ENCODE data around the gene OR4A16. TPM values are rescaled to one million over a fixed set of nuclear protein-coding genes. Genes with fewer than 3 reads are reported as not detected.

Gene OR4A16
- total RNA-seq = not detected in 2 replicates

- intact Hi-C loops (cut with micrococcal nuclease) = no loop called here
- Mint-ChIP-seq H3K27ac (no peak within 1 kb of the TSS), H3K36me3 (ENCODE audit: low read depth) (no peaks in the 10 kb centered on the region), H3K9me3 (peaks cover 6% of the 10 kb centered on the region), H3K4me1 (no peaks in the 10 kb centered on the region), H3K27me3 (no peaks in the 10 kb centered on the region), H3K4me3 (no peak within 1 kb of the TSS)
- no peak for DNase-seq
- no peak for ATAC-seq (ENCODE audit: low read depth)
- TF ChIP-seq CTCF (IDR thresholded peaks at IDR 0.05) = no peak
- POLR2A ChIA-PET = no interaction called here
- CTCF ChIA-PET = no interaction called here
These were observed at the start of gene OR4A16 for GRCh38 chr11:55342901-55343300. Gene OR4A16, plus strand, starts transcription at chr11:55343201. Its CDS starts 0 bp downstream, at chr11:55343201.

GRCh38 chr11:55324500-55324899 is 18.5 kb upstream of the OR4A16 start:
- H3K27me3 Mint-ChIP-seq = no peaks in the 10 kb centered on the region
- ChIA-PET CTCF (no interaction called here), POLR2A (no interaction called here)
- no peak for DNase-seq
- H3K27ac Mint-ChIP-seq = no peak overlapping the region
- no peak overlapping the region for H3K4me3 Mint-ChIP-seq
- intact Hi-C loops (cut with micrococcal nuclease) = no loop called here
- TF ChIP-seq CTCF (IDR thresholded peaks at IDR 0.05) = no peak
- no peaks in the 10 kb centered on the region for H3K36me3 Mint-ChIP-seq (ENCODE audit: low read depth)
- no peak for ATAC-seq (ENCODE audit: low read depth)
- peaks cover 6% of the 10 kb centered on the region for H3K9me3 Mint-ChIP-seq
- no peaks in the 10 kb centered on the region for H3K4me1 Mint-ChIP-seq

- no peaks in the 10 kb centered on the region for H3K4me1 Mint-ChIP-seq
- no peak for ATAC-seq (ENCODE audit: low read depth)
- H3K27ac Mint-ChIP-seq = no peak overlapping the region
- no peaks in the 10 kb centered on the region for H3K27me3 Mint-ChIP-seq
- DNase-seq = no peak
- intact Hi-C loops (cut with micrococcal nuclease) = no loop called here
- CTCF ChIA-PET = no interaction called here
- no peaks in the 10 kb centered on the region for H3K36me3 Mint-ChIP-seq (ENCODE audit: low read depth)
- H3K4me3 Mint-ChIP-seq = no peak overlapping the region
- no peak for TF ChIP-seq CTCF (IDR thresholded peaks at IDR 0.05)
- H3K9me3 Mint-ChIP-seq = peaks cover 15% of the 10 kb centered on the region
- POLR2A ChIA-PET = no interaction called here
These were observed 2.3 kb downstream of the OR4A16 start for GRCh38 chr11:55345306-55345705.

GRCh38 chr11:55349032-55349431 is 6.0 kb downstream of the OR4A16 start:
- peaks cover 16% of the 10 kb centered on the region for H3K9me3 Mint-ChIP-seq
- ChIA-PET POLR2A (no interaction called here), CTCF (no interaction called here)
- H3K36me3 Mint-ChIP-seq (ENCODE audit: low read depth) = no peaks in the 10 kb centered on the region
- no peaks in the 10 kb centered on the region for H3K27me3 Mint-ChIP-seq
- no peaks in the 10 kb centered on the region for H3K4me1 Mint-ChIP-seq
- no peak for DNase-seq
- TF ChIP-seq CTCF (IDR thresholded peaks at IDR 0.05) = no peak
- H3K4me3 Mint-ChIP-seq = no peak overlapping the region
- no peak overlapping the region for H3K27ac Mint-ChIP-seq
- intact Hi-C loops (cut with micrococcal nuclease) = no loop called here
- ATAC-seq (ENCODE audit: low read depth) = no peak

GRCh38 chr11:55357560-55358184 is 14.7 kb downstream of the OR4A16 start:
- Mint-ChIP-seq H3K27me3 (no peaks in the 10 kb centered on the region), H3K4me3 (no peak overlapping the region), H3K4me1 (no peaks in the 10 kb centered on the region), H3K9me3 (peaks cover 16% of the 10 kb centered on the region), H3K27ac (no peak overlapping the region), H3K36me3 (ENCODE audit: low read depth) (no peaks in the 10 kb centered on the region)
- DNase-seq (no peak), ATAC-seq (ENCODE audit: low read depth) (no peak)
- POLR2A ChIA-PET = no interaction called here
- CTCF ChIA-PET = no interaction called here
- intact Hi-C loops (cut with micrococcal nuclease) = no loop called here
- no peak for TF ChIP-seq CTCF (IDR thresholded peaks at IDR 0.05)
